ENCODE measurements around the gene MYH3. TPM values are rescaled to one million over a fixed set of nuclear protein-coding genes. Genes with fewer than 3 reads are reported as not detected.

MYH3 gene
- total RNA-seq, 6 experiments from 2014 or later = 0.68 to 2.6 (median 1.2) TPM

GRCh38 chr17:10623737-10624338 lies 33.3 kb downstream of the MYH3 start:
- Histone ChIP-seq H3K4me3 (no peak overlapping the region), H3K36me3 (no peaks in the 10 kb centered on the region), H3K27ac (no peak overlapping the region), H3K27me3 (no peaks in the 10 kb centered on the region), H3K9me3 (no peaks in the 10 kb centered on the region), H3K4me1 (no peaks in the 10 kb centered on the region)
- WGBS (ENCODE audit: insufficient coverage, low coverage, low lambda C conversion rate, missing lambda C conversion rate) = 80% methylated on average over 9 of the region's 10 CpGs
- TF ChIP-seq POLR2A (IDR thresholded peaks at IDR 0.05) = no peak
- TF ChIP-seq CTCF (IDR thresholded peaks at IDR 0.05) = no peak
- DNase-seq (no peak), ATAC-seq (no peak)
- intact Hi-C loops (cut with DNase I) = loop anchor here in 1 of 2 donors (10.0 kb wide), 1 partner anchor 521 kb away; no protein-coding TSS in a partner anchor

- no peaks in the 10 kb centered on the region for H3K9me3 ChIP-seq
- H3K27ac ChIP-seq = no peak overlapping the region
- intact Hi-C loops (cut with DNase I) = loop anchor here in 1 of 2 donors (10.0 kb wide), 1 partner anchor 522 kb away; no protein-coding TSS in a partner anchor
- no peaks in the 10 kb centered on the region for H3K36me3 ChIP-seq
- 62% methylated on average over 7 of the region's 14 CpGs for WGBS (ENCODE audit: insufficient coverage, low coverage, low lambda C conversion rate, missing lambda C conversion rate)
- H3K27me3 ChIP-seq = no peaks in the 10 kb centered on the region
- TF ChIP-seq POLR2A (IDR thresholded peaks at IDR 0.05) (no peak), CTCF (IDR thresholded peaks at IDR 0.05) (no peak)
- no peak overlapping the region for H3K4me3 ChIP-seq
- ATAC-seq (no peak), DNase-seq (no peak)
- H3K4me1 ChIP-seq = no peaks in the 10 kb centered on the region
Observed at GRCh38 chr17:10622617-10623485, 34.3 kb downstream of the MYH3 start.

GRCh38 chr17:10621397-10621796 lies 35.7 kb downstream of the MYH3 start:
- Histone ChIP-seq H3K27ac (no peak overlapping the region), H3K4me1 (no peaks in the 10 kb centered on the region), H3K27me3 (no peaks in the 10 kb centered on the region), H3K4me3 (no peak overlapping the region), H3K36me3 (no peaks in the 10 kb centered on the region), H3K9me3 (no peaks in the 10 kb centered on the region)
- DNase-seq = no peak
- ATAC-seq = no peak
- WGBS (ENCODE audit: insufficient coverage, low coverage, low lambda C conversion rate, missing lambda C conversion rate) = 82% methylated on average over 5 of the region's 6 CpGs
- no peak for TF ChIP-seq POLR2A (IDR thresholded peaks at IDR 0.05)
- no peak for TF ChIP-seq CTCF (IDR thresholded peaks at IDR 0.05)
- intact Hi-C loops (cut with DNase I) = loop anchor here in 1 of 2 donors (10.0 kb wide), 1 partner anchor 523 kb away; no protein-coding TSS in a partner anchor

- WGBS (ENCODE audit: insufficient coverage, low coverage, low lambda C conversion rate, missing lambda C conversion rate) = 22% methylated on average over 4 of the region's 4 CpGs
- TF ChIP-seq POLR2A (IDR thresholded peaks at IDR 0.05) (no peak), CTCF (IDR thresholded peaks at IDR 0.05) (no peak)
Observed at GRCh38 chr17:10620823-10621222, 36.3 kb downstream of the MYH3 start.

More at GRCh38 chr17:10620823-10621222, 36.3 kb downstream of the MYH3 start:
- no peak overlapping the region for H3K4me3 ChIP-seq
- H3K27me3 ChIP-seq = no peaks in the 10 kb centered on the region
- no peaks in the 10 kb centered on the region for H3K36me3 ChIP-seq
- intact Hi-C loops (cut with DNase I) = loop anchor here in 1 of 2 donors (10.0 kb wide), 1 partner anchor 524 kb away; no protein-coding TSS in a partner anchor
- DNase-seq = peak in 1 of 3 donors; percentile 43
- H3K4me1 ChIP-seq = no peaks in the 10 kb centered on the region
- no peak overlapping the region for H3K27ac ChIP-seq
- H3K9me3 ChIP-seq = no peaks in the 10 kb centered on the region
- ATAC-seq = peak in 3 of 4 donors; percentile 23 to 78 (median 56)

Data from right lobe of liver (tissue), 6 donors.